HCT116 (cell line): ENCODE measurements around the gene PDCD2L. TPM values are rescaled to one million over a fixed set of nuclear protein-coding genes. Genes with fewer than 3 reads are reported as not detected.

Experiments used
- ATAC-seq: fragments of 200-7000 bp; cut with Tn5 transposase; 2 replicates; pipeline ENCODE4 v1.9.1; 2020; ENCODE audit warnings: mild to moderate bottlenecking, moderate library complexity
- BruUV-seq: library from RNA; stranded (reverse); fragments of 400-500 nt; replicated peaks from 2 replicates; lab custom pipeline; 2021; lab: Mats Ljungman, UMichigan
- CTCF ChIA-PET: fragments of 300-600 bp; sonication (Branson Sonifier 250); formaldehyde crosslinking; loops from one replicate; lab custom pipeline; 2021; ENCODE audit warnings: antibody characterized with exemption; lab: Charles Lee
- POLR2A ChIA-PET: fragments of 300-600, 350-600 bp; sonication (Branson Sonifier 250); formaldehyde crosslinking; loops from one replicate; lab custom pipeline; 2021; ENCODE audit warnings: antibody characterized with exemption; lab: Charles Lee
- RAD21 ChIA-PET, 2 experiments: fragments of 300-600 bp; sonication (Branson Sonifier 250); formaldehyde crosslinking; loops; one replicate each; lab custom pipeline; 2023; ENCODE audit warnings: low total read pairs in 2 of 2; ENCODE audit not compliant: uncharacterized antibody in 2 of 2, unreplicated experiment in 2 of 2, low non-redundant PET in 1 of 2; lab: Charles Lee
- DNase-seq: peaks from one replicate; pipeline ENCODE4 v3.0.0-alpha.2; 2010; ENCODE audit warnings: low read depth, low spot score
- H2AFZ ChIP-seq: fragments of 200-600 bp; shearing (Covaris generic), sonication (generic); 2 replicates; pipeline ENCODE4 v1.6.1; 2017; ENCODE audit warnings: low read depth, mixed run types, mixed read lengths, antibody characterized with exemption, low read length; ENCODE audit not compliant: poor library complexity, severe bottlenecking
- H3K27ac ChIP-seq: 2 replicates; pipeline ENCODE4 v1.5.1; 2012; ENCODE audit warnings: low read depth, low read length
- H3K27me3 ChIP-seq: fragments of 200-600 bp; sonication (generic); 2 replicates; pipeline ENCODE4 v1.6.1; 2016; ENCODE audit warnings: mixed run types, low read length, mixed read lengths; ENCODE audit not compliant: insufficient read depth
- H3K36me3 ChIP-seq, 2 experiments: fragments of 200-500 bp in 1 of 2; fragments of 200-600 bp in 1 of 2; sonication (Bioruptor generic) in 1 of 2; sonication (generic) in 1 of 2; 2 replicates each; pipeline versions ENCODE4 v1.5.1 to v1.6.1; 2014 to 2016; ENCODE audit warnings: low read length in 2 of 2, inconsistent platforms in 1 of 2, mixed read lengths in 1 of 2, mixed run types in 1 of 2; ENCODE audit not compliant: insufficient read depth in 2 of 2, control insufficient read depth in 1 of 2
- H3K4me1 ChIP-seq, 2 experiments: fragments of 200-600 bp in 1 of 2; sonication (generic) in 1 of 2; 2 replicates each; pipeline versions ENCODE4 v1.5.1 to v1.6.1; 2012 to 2017; ENCODE audit warnings: low read length in 2 of 2, inconsistent platforms in 1 of 2, mild to moderate bottlenecking in 1 of 2, mixed read lengths in 1 of 2, mixed run types in 1 of 2, moderate library complexity in 1 of 2; ENCODE audit not compliant: insufficient read depth in 2 of 2, control insufficient read depth in 1 of 2
- H3K4me2 ChIP-seq: fragments of 200-600 bp; sonication (generic); 2 replicates; pipeline ENCODE4 v1.6.1; 2017; ENCODE audit warnings: mixed run types, low read length, mixed read lengths
- H3K4me3 ChIP-seq, 2 experiments: fragments of 200-600 bp in 1 of 2; sonication (generic) in 1 of 2; replicated peaks in 1 of 2; 2 replicates each; pipeline ENCODE4 v1.5.1; 2011 to 2016; ENCODE audit warnings: low read length in 2 of 2, control low read depth in 1 of 2, low read depth in 1 of 2, mild to moderate bottlenecking in 1 of 2, mixed read lengths in 1 of 2, mixed run types in 1 of 2
- H3K79me2 ChIP-seq: fragments of 200-600 bp; sonication (generic); 2 replicates; pipeline ENCODE4 v1.6.1; 2017; ENCODE audit warnings: mild to moderate bottlenecking, mixed run types, low read length, moderate library complexity, mixed read lengths; ENCODE audit not compliant: insufficient read depth
- H3K9ac ChIP-seq: fragments of 200-600 bp; sonication (generic); 2 replicates; pipeline ENCODE4 v1.6.1; 2016; ENCODE audit warnings: low read length, mixed read lengths
- H3K9me2 ChIP-seq: fragments of 200-600 bp; sonication (generic), shearing (Covaris generic); 2 replicates; pipeline ENCODE4 v1.6.1; 2017; ENCODE audit warnings: mixed run types, mild to moderate bottlenecking, moderate library complexity; ENCODE audit not compliant: insufficient read depth
- H3K9me3 ChIP-seq, 2 experiments: fragments of 200-500 bp in 1 of 2; fragments of 200-600 bp in 1 of 2; sonication (Bioruptor generic) in 1 of 2; sonication (generic) in 1 of 2; 2 replicates each; pipeline ENCODE4 v1.6.1; 2014 to 2017; ENCODE audit warnings: low read length in 2 of 2, mixed read lengths in 2 of 2, inconsistent platforms in 1 of 2, low read depth in 1 of 2, mild to moderate bottlenecking in 1 of 2, mixed run types in 1 of 2, moderate library complexity in 1 of 2; ENCODE audit not compliant: control insufficient read depth in 1 of 2, insufficient read depth in 1 of 2
- H4K20me1 ChIP-seq: fragments of 200-600 bp; sonication (generic), shearing (Covaris generic); 2 replicates; pipeline ENCODE4 v1.6.1; 2017; ENCODE audit warnings: mixed run types, mild to moderate bottlenecking, moderate library complexity; ENCODE audit not compliant: insufficient read depth
- ATF3 ChIP-seq: IDR thresholded peaks from 2 replicates; pipeline ENCODE4 v1.6.1; 2012
- CBX3 ChIP-seq: IDR thresholded peaks from 2 replicates; pipeline ENCODE4 v1.6.1; 2012; ENCODE audit warnings: low read depth
- CEBPB ChIP-seq: IDR thresholded peaks from 2 replicates; pipeline ENCODE4 v1.6.1; 2012; ENCODE audit warnings: low read depth
- CTCF ChIP-seq, 3 experiments: fragments of 200-600 bp in 1 of 3; sonication (generic) in 1 of 3; IDR thresholded peaks in 2 of 3; conservative IDR thresholded peaks in 1 of 3; 2 replicates each; pipeline ENCODE4 v1.5.1; 2012 to 2017; ENCODE audit warnings: low read depth in 2 of 3, low read length in 2 of 3, antibody characterized with exemption in 1 of 3, borderline replicate concordance in 1 of 3, control low read depth in 1 of 3, mild to moderate bottlenecking in 1 of 3, mixed read lengths in 1 of 3, mixed run types in 1 of 3, moderate library complexity in 1 of 3; ENCODE audit not compliant: insufficient read depth in 1 of 3
- ELF1 ChIP-seq: IDR thresholded peaks from 2 replicates; pipeline ENCODE4 v1.6.1; 2012; ENCODE audit warnings: low read depth, borderline replicate concordance
- EZH2 ChIP-seq: fragments of 200-600 bp; sonication (generic); IDR thresholded peaks from 2 replicates; pipeline ENCODE4 v1.6.1; 2017; ENCODE audit warnings: antibody characterized with exemption, mixed run types
- EZH2phosphoT487 ChIP-seq: fragments of 200-600 bp; IDR thresholded peaks from 2 replicates; pipeline ENCODE4 v1.6.1; 2018; ENCODE audit warnings: antibody characterized with exemption, borderline replicate concordance
- FOSL1 ChIP-seq: IDR thresholded peaks from 2 replicates; pipeline ENCODE4 v1.6.1; 2012; ENCODE audit warnings: low read depth
- JUND ChIP-seq: IDR thresholded peaks from 2 replicates; pipeline ENCODE4 v1.6.1; 2012
- MAX ChIP-seq: IDR thresholded peaks from 2 replicates; pipeline ENCODE4 v1.6.1; 2012
- POLR2A ChIP-seq: IDR thresholded peaks from 2 replicates; pipeline ENCODE4 v1.7.0; 2011; ENCODE audit warnings: borderline replicate concordance; ENCODE audit not compliant: insufficient read depth, insufficient read length; ENCODE audit errors: extremely low read depth
- REST ChIP-seq: IDR thresholded peaks from 2 replicates; pipeline ENCODE4 v1.6.1; 2012; ENCODE audit warnings: low read depth
- SIN3A ChIP-seq: IDR thresholded peaks from 2 replicates; pipeline ENCODE4 v1.6.1; 2012; ENCODE audit warnings: low read depth
- SRF ChIP-seq: IDR thresholded peaks from 2 replicates; pipeline ENCODE4 v1.6.1; 2012; ENCODE audit warnings: low read depth
- YY1 ChIP-seq: IDR thresholded peaks from 2 replicates; pipeline ENCODE4 v1.6.1; 2011; ENCODE audit warnings: low read length, low read depth, moderate library complexity, mild to moderate bottlenecking; ENCODE audit not compliant: insufficient replicate concordance; ENCODE audit errors: extremely low read depth
- ZNF274 ChIP-seq: fragments of 200-500 bp; sonication (Bioruptor generic); IDR thresholded peaks from 2 replicates; pipeline ENCODE4 v1.6.1; 2014; ENCODE audit warnings: mild to moderate bottlenecking, low read depth, low read length, inconsistent platforms
- intact Hi-C: fragments of 100-400 bp; cut with micrococcal nuclease; formaldehyde crosslinking; loops from 2 replicates; pipeline ENCODE4 v1.10.0; 2022
- total RNA-seq: library from RNA; stranded (reverse); gene quantifications from one replicate; pipeline ENCODE4 v1.2.1, GENCODE V29; 2021; ENCODE audit not compliant: unreplicated experiment

The PDCD2L gene
- total RNA-seq, 1 experiment from 2014 or later, result 30.0 TPM

GRCh38 chr19:34391813-34392212 lies 12.4 kb upstream of the PDCD2L start:
- intact Hi-C loops, result no loop called here
- Histone ChIP-seq H3K9me2 (no peaks in the 10 kb centered on the region), H3K4me3 (no peak overlapping the region), H3K4me2 (no peak overlapping the region), H3K27ac (no peak overlapping the region), H3K9me3 (no peaks in the 10 kb centered on the region), H3K9ac (no peak overlapping the region), H3K27me3 (no peaks in the 10 kb centered on the region), H3K36me3 (peaks cover 68 to 90% of the 10 kb centered on the region in 2 experiments), H4K20me1 (no peaks in the 10 kb centered on the region), H2AFZ (no peak overlapping the region), H3K4me1 (no peaks in the 10 kb centered on the region), H3K79me2 (peaks cover 52% of the 10 kb centered on the region)
- ATAC-seq (no peak; the same call in 1 of the 2 replicates), DNase-seq (no peak)
- TF ChIP-seq FOSL1 (no peak), SRF (no peak), CEBPB (no peak), ATF3 (no peak), SIN3A (no peak), ELF1 (no peak), MAX (no peak), YY1 (no peak), JUND (no peak), CTCF (IDR thresholded peaks at IDR 0.05 in 2 of 3, conservative IDR thresholded peaks at IDR 0.05 in 1 of 3; ENCODE audit: borderline replicate concordance in 1 of 3, insufficient read depth in 1 of 3, low read depth in 2 of 3, low read length in 2 of 3) (no peak), ZNF274 (no peak), CBX3 (no peak), EZH2phosphoT487 (no peak), POLR2A (no peak), REST (no peak), EZH2 (no peak)
- CTCF ChIA-PET, result no interaction called here
- RAD21 ChIA-PET, result no interaction called here
- BruUV-seq, result no TSS peak
- POLR2A ChIA-PET, result no interaction called here
